ENCODE measurements around the gene PTPRM. TPM values are rescaled to one million over a fixed set of nuclear protein-coding genes. Genes with fewer than 3 reads are reported as not detected.

The PTPRM gene
- total RNA-seq, 1 experiment from 2014 or later: 11.1 TPM

GRCh38 chr18:7630731-7631442, 63.8 kb downstream of the PTPRM start:
- H3K9me3 Mint-ChIP-seq: no peaks in the 10 kb centered on the region
- H3K4me1 Mint-ChIP-seq: peaks cover 7% of the 10 kb centered on the region; the same call in 1 of the 2 replicates
- POLR2A ChIA-PET: no interaction called here
- DNase-seq (ENCODE audit: low spot score): no peak
- H3K27ac Mint-ChIP-seq: no peak overlapping the region
- no peak for ATAC-seq
- CTCF ChIA-PET: interaction anchor here (0.7 kb wide), 1 partner anchor 1412 kb away, joined by 3 read pairs; no protein-coding TSS in a partner anchor
- H3K4me3 Mint-ChIP-seq: no peak overlapping the region
- TF ChIP-seq, protein P1, sequence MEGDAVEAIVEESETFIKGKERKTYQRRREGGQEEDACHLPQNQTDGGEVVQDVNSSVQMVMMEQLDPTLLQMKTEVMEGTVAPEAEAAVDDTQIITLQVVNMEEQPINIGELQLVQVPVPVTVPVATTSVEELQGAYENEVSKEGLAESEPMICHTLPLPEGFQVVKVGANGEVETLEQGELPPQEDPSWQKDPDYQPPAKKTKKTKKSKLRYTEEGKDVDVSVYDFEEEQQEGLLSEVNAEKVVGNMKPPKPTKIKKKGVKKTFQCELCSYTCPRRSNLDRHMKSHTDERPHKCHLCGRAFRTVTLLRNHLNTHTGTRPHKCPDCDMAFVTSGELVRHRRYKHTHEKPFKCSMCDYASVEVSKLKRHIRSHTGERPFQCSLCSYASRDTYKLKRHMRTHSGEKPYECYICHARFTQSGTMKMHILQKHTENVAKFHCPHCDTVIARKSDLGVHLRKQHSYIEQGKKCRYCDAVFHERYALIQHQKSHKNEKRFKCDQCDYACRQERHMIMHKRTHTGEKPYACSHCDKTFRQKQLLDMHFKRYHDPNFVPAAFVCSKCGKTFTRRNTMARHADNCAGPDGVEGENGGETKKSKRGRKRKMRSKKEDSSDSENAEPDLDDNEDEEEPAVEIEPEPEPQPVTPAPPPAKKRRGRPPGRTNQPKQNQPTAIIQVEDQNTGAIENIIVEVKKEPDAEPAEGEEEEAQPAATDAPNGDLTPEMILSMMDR (IDR thresholded peaks at IDR 0.05): no peak
- TF ChIP-seq, protein P2, sequence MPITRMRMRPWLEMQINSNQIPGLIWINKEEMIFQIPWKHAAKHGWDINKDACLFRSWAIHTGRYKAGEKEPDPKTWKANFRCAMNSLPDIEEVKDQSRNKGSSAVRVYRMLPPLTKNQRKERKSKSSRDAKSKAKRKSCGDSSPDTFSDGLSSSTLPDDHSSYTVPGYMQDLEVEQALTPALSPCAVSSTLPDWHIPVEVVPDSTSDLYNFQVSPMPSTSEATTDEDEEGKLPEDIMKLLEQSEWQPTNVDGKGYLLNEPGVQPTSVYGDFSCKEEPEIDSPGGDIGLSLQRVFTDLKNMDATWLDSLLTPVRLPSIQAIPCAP (CRISPR knock-in tag; IDR thresholded peaks at IDR 0.05): no peak
- TF ChIP-seq FOXP4 (CRISPR knock-in tag; IDR thresholded peaks at IDR 0.05): no peak
- no peak for TF ChIP-seq JAZF1 (CRISPR knock-in tag; IDR thresholded peaks at IDR 0.05)
- TF ChIP-seq, protein P3, sequence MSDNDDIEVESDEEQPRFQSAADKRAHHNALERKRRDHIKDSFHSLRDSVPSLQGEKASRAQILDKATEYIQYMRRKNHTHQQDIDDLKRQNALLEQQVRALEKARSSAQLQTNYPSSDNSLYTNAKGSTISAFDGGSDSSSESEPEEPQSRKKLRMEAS (CRISPR knock-in tag; IDR thresholded peaks at IDR 0.05): no peak
- TF ChIP-seq ZMAT4 (CRISPR knock-in tag; IDR thresholded peaks at IDR 0.05): no peak
- TF ChIP-seq E2F4 (CRISPR knock-in tag; IDR thresholded peaks at IDR 0.05; ENCODE audit: borderline replicate concordance, low read depth): no peak
- no peaks in the 10 kb centered on the region for H3K36me3 Mint-ChIP-seq
- no peaks in the 10 kb centered on the region for H3K27me3 Mint-ChIP-seq (ENCODE audit: low read depth)

- Mint-ChIP-seq H3K4me1 (peaks cover 3% of the 10 kb centered on the region; the same call in 1 of the 2 replicates), H3K27ac (no peak overlapping the region), H3K4me3 (no peak overlapping the region), H3K9me3 (no peaks in the 10 kb centered on the region), H3K36me3 (no peaks in the 10 kb centered on the region), H3K27me3 (ENCODE audit: low read depth) (no peaks in the 10 kb centered on the region)
- DNase-seq (ENCODE audit: low spot score): no peak
- no peak for ATAC-seq
- TF ChIP-seq RORB (CRISPR knock-in tag; IDR thresholded peaks at IDR 0.05): no peak
- TF ChIP-seq PRRX2 (CRISPR knock-in tag; IDR thresholded peaks at IDR 0.05): no peak
- TF ChIP-seq ESRRA (CRISPR knock-in tag; IDR thresholded peaks at IDR 0.05; ENCODE audit: borderline replicate concordance): no peak
- TF ChIP-seq, protein P4, sequence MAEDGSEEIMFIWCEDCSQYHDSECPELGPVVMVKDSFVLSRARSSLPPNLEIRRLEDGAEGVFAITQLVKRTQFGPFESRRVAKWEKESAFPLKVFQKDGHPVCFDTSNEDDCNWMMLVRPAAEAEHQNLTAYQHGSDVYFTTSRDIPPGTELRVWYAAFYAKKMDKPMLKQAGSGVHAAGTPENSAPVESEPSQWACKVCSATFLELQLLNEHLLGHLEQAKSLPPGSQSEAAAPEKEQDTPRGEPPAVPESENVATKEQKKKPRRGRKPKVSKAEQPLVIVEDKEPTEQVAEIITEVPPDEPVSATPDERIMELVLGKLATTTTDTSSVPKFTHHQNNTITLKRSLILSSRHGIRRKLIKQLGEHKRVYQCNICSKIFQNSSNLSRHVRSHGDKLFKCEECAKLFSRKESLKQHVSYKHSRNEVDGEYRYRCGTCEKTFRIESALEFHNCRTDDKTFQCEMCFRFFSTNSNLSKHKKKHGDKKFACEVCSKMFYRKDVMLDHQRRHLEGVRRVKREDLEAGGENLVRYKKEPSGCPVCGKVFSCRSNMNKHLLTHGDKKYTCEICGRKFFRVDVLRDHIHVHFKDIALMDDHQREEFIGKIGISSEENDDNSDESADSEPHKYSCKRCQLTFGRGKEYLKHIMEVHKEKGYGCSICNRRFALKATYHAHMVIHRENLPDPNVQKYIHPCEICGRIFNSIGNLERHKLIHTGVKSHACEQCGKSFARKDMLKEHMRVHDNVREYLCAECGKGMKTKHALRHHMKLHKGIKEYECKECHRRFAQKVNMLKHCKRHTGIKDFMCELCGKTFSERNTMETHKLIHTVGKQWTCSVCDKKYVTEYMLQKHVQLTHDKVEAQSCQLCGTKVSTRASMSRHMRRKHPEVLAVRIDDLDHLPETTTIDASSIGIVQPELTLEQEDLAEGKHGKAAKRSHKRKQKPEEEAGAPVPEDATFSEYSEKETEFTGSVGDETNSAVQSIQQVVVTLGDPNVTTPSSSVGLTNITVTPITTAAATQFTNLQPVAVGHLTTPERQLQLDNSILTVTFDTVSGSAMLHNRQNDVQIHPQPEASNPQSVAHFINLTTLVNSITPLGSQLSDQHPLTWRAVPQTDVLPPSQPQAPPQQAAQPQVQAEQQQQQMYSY (CRISPR knock-in tag; IDR thresholded peaks at IDR 0.05): no peak
- TF ChIP-seq HMGXB4 (CRISPR knock-in tag; IDR thresholded peaks at IDR 0.05): no peak
- TF ChIP-seq JAZF1 (CRISPR knock-in tag; IDR thresholded peaks at IDR 0.05): no peak
- no peak for TF ChIP-seq TEAD1 (CRISPR knock-in tag; IDR thresholded peaks at IDR 0.05)
- no peak for TF ChIP-seq E2F4 (CRISPR knock-in tag; IDR thresholded peaks at IDR 0.05; ENCODE audit: borderline replicate concordance, low read depth)
- no peak for TF ChIP-seq CREM (CRISPR knock-in tag; IDR thresholded peaks at IDR 0.05)
- TF ChIP-seq ZNF138 (CRISPR knock-in tag; conservative IDR thresholded peaks at IDR 0.05): no peak
- TF ChIP-seq ZNF671 (CRISPR knock-in tag; IDR thresholded peaks at IDR 0.05): no peak
- TF ChIP-seq RELA (CRISPR knock-in tag; IDR thresholded peaks at IDR 0.05; ENCODE audit: borderline replicate concordance): no peak
- CTCF ChIA-PET: interaction anchor here (0.8 kb wide), 1 partner anchor 360 kb away, joined by 3 read pairs; no protein-coding TSS in a partner anchor
- POLR2A ChIA-PET: no interaction called here
These were observed 65.3 kb downstream of the PTPRM start for GRCh38 chr18:7632152-7633098.
